BJ (cell line): Measurements from ENCODE around the gene CCT7. TPM values are rescaled to one million over a fixed set of nuclear protein-coding genes. Genes with fewer than 3 reads are reported as not detected.

Source experiments
- CTCF ChIA-PET: fragments of 350-600 bp; formaldehyde crosslinking; extraction: SDS; loops from one replicate; lab custom pipeline; 2021; ENCODE audit warnings: antibody characterized with exemption, inconsistent platforms; lab: Yijun Ruan, JAX
- POLR2A ChIA-PET: fragments of 300-600 bp; sonication (Branson Sonifier 250); formaldehyde crosslinking; extraction: SDS; loops from one replicate; lab custom pipeline; 2021; ENCODE audit warnings: antibody characterized with exemption; lab: Charles Lee
- DNase-seq: peaks from one replicate; pipeline ENCODE4 v3.0.0-alpha.2; 2011; ENCODE audit warnings: low read depth
- H3K27me3 ChIP-seq: 2 replicates; pipeline ENCODE4 v1.6.0; 2011; ENCODE audit warnings: low read length; ENCODE audit not compliant: control insufficient read depth, insufficient read depth
- H3K36me3 ChIP-seq: 2 replicates; pipeline ENCODE4 v1.5.1; 2011; ENCODE audit warnings: low read length; ENCODE audit not compliant: control insufficient read depth, insufficient read depth
- H3K4me3 ChIP-seq: 2 replicates; pipeline ENCODE4 v1.5.1; 2011; ENCODE audit warnings: low read depth, mild to moderate bottlenecking, control low read depth, low read length
- polyA plus RNA-seq: library from polyadenylated mRNA; depleted of rRNA; stranded (reverse); fragments of >200 nt; gene quantifications from 2 replicates; pipeline ENCODE4 v1.2.3, GENCODE V29; 2011
- TF ChIP-seq, protein P1 (sequence below): IDR thresholded peaks from 2 replicates; pipeline ENCODE4 v1.5.1; 2011; ENCODE audit warnings: low read depth, mild to moderate bottlenecking, control low read depth, inconsistent platforms, low read length, moderate library complexity; ENCODE audit not compliant: insufficient read depth

CCT7 gene
- polyA plus RNA-seq, 1 experiment: 285 TPM

DNA sequence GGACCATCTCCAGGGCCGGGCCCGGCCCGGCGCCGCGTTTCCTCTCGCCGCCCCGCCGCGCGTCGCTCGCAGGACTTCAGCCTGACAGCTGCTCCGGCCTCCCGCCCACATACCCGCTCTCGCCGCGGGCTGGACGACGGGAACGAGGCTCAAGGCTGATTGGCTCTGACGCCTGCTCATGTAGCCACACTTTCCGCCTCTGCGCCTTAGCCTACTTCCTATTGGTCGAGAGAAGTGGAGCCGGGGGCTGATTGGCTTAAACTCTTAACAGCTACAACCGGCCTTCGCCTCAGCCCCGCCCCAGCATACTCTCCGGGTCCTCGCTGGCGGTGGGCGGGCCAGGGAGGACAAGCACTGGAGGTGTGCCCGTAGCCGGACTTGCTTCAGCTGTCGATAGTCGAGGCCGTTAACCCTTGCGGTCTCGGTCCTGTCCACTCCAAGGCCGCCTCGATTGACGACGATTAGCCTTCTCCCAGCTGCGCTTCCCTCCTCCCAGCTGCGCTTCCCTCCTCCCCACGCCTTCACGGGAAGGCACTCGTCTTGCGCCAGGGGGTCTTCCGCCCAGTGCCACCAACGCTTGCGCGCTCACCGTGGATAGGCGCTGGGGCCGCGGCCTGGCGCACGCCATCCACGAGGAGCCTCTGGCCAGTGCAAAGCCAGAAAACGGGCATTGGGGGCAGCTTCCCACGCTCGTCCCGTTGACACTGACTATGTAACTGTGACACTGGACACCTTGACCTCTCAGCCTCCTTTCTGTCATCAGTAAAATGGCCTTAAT is 765 bp upstream of the CCT7 start, which contains the start of gene PRADC1:
PRADC1 (minus strand) TSS at position 86 of the 778 bp plus-strand sequence; CDS start at position 7, 79 bp downstream.
- peak within 1 kb of the TSS; percentile 91 for H3K4me3 ChIP-seq

DNA sequence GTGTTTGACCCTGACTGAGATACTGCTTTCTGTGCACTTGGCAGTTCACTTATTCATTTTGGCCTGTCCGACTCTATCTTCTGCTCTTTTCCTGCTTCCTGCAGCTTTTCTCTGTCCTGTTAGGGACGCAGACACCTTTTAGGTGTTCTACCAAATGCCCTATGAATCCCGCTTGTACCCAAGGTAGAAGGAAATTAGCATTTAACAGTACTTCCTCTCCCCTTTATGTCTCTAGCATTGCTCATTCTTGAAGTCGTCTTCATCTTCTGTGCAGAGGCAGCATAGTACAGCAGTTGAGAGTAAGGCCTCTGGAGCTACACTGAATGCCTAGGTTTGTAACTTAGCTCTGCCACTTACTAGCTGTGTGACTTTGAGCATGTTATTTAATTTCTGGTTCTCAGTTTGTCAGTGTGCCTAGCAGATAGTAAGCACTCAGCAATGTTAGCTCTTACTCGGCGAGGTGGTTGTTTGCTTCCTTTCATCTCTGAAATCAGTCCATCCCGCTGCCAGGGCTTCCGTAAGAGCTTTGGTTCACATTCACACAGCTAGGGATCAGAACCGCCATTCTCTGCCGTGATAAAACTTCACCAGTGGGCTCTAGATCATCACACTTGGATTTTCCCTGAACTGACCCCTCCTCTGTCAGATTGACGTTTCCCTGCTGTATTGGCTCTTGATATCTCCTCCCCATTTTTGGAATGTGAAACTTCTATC is 1.4 kb downstream of the CCT7 start:
- ChIA-PET POLR2A (no interaction called here), CTCF (interaction anchor here (1.1 to 1.7 kb wide), 2 partner anchors 20 to 25 kb away, joined by 3 read pairs; no protein-coding TSS in a partner anchor)
- TF ChIP-seq, protein P1, sequence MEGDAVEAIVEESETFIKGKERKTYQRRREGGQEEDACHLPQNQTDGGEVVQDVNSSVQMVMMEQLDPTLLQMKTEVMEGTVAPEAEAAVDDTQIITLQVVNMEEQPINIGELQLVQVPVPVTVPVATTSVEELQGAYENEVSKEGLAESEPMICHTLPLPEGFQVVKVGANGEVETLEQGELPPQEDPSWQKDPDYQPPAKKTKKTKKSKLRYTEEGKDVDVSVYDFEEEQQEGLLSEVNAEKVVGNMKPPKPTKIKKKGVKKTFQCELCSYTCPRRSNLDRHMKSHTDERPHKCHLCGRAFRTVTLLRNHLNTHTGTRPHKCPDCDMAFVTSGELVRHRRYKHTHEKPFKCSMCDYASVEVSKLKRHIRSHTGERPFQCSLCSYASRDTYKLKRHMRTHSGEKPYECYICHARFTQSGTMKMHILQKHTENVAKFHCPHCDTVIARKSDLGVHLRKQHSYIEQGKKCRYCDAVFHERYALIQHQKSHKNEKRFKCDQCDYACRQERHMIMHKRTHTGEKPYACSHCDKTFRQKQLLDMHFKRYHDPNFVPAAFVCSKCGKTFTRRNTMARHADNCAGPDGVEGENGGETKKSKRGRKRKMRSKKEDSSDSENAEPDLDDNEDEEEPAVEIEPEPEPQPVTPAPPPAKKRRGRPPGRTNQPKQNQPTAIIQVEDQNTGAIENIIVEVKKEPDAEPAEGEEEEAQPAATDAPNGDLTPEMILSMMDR: no peak
- DNase-seq: no peak
- H3K4me3 ChIP-seq: peak overlapping the region; percentile 91
- peaks cover 1% of the 10 kb centered on the region; the same call in 1 of the 2 replicates for H3K36me3 ChIP-seq
- H3K27me3 ChIP-seq: no peaks in the 10 kb centered on the region

More for the DNA sequence above, 765 bp upstream of the CCT7 start, which contains the start of gene PRADC1:
- no peaks in the 10 kb centered on the region for H3K27me3 ChIP-seq
- POLR2A ChIA-PET: interaction anchor here (0.7 to 1.0 kb wide), 3 partner anchors 8 to 418 kb away, joined by 4 read pairs; no protein-coding TSS in a partner anchor
- H3K36me3 ChIP-seq: 0 out of 2 replicates have a peak, but pooled peaks cover 1% of the 10 kb centered on the region
- TF ChIP-seq, protein P1: no peak
- CTCF ChIA-PET: interaction anchor here (0.6 to 3.2 kb wide), 7 partner anchors 11 to 831 kb away, joined by 3 to 13 read pairs (median 3); no protein-coding TSS in a partner anchor
- DNase-seq: peak; percentile 99

DNA sequence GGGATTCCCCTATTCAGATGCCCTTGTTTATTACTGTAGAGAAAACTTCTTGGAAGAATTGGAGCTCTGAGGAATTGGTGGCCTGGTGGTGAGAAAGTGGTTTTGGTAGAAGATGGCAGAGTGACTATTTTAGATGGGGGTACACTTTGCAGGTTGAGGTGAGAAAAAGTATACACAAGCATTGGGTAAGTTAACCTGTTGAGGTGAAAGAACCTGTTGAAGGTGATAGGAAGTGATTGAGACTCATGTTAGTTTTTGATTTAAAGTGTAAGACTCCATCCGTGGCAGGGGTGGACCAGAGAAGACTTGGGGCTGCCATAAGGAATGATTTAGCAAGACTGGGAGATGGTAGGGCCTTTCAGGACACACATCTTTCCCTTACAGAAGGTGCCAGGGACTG is 3.1 kb downstream of the CCT7 start:
- TF ChIP-seq, protein P1: no peak
- POLR2A ChIA-PET: no interaction called here
- DNase-seq: no peak
- Histone ChIP-seq H3K36me3 (peaks cover 1% of the 10 kb centered on the region; the same call in 1 of the 2 replicates), H3K4me3 (no peak overlapping the region), H3K27me3 (no peaks in the 10 kb centered on the region)
- CTCF ChIA-PET: interaction anchor here (0.7 to 1.4 kb wide), 4 partner anchors 10 to 53 kb away, joined by 3 to 4 read pairs (median 4); no protein-coding TSS in a partner anchor

DNA sequence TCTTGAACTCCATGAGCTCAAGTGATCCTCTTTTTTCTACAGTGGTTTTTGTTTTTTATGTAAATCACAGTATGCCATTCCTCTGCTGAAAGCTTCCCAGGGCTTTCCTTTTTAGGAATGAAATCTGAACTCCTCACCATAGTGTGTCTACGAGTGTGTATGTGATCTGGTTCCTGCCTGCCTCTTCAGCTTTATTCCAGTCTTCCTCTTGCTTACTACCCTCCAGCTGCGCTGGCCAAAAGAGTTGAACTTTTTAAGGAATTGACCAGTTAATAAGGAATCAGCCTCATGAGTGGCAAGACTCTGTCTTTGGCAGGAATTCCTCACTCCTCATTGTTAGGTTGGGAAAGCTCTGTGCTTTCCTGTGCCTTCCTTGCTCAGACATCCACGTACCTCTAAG is 4.0 kb downstream of the CCT7 start:
- peaks cover 1% of the 10 kb centered on the region; the same call in 1 of the 2 replicates for H3K36me3 ChIP-seq

More for the DNA sequence above, 4.0 kb downstream of the CCT7 start:
- Histone ChIP-seq H3K4me3 (no peak overlapping the region), H3K27me3 (no peaks in the 10 kb centered on the region)
- CTCF ChIA-PET: interaction anchor here (1.3 to 1.8 kb wide), 4 partner anchors 22 to 61 kb away, joined by 4 to 8 read pairs (median 5); no protein-coding TSS in a partner anchor
- POLR2A ChIA-PET: no interaction called here
- no peak for DNase-seq
- TF ChIP-seq, protein P1: no peak
